Measurements from ENCODE around the gene CD4.

CD4 gene

GRCh38 chr12:6817662-6818157, 28.4 kb downstream of the CD4 start:
- no peak for DNase-seq

DNA sequence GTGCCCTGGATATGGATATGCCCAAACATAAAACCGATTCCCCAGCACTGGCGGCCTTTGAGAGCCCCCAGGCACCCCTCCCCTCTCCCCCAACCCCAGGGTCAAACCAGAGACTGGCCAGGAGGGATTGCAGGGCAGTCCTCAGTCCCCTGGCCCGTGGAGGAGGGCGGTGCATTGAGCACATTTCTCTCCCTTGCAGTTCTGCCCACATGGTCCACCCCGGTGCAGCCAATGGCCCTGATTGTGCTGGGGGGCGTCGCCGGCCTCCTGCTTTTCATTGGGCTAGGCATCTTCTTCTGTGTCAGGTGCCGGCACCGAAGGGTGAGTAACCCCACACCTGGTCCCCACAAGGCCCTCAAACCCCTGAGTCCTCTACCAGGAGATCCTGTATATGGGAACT, 28.9 kb downstream of the CD4 start:
- no peak for DNase-seq

- no peak for DNase-seq
Measured at GRCh38 chr12:6818645-6819044, 29.3 kb downstream of the CD4 start.

DNA sequence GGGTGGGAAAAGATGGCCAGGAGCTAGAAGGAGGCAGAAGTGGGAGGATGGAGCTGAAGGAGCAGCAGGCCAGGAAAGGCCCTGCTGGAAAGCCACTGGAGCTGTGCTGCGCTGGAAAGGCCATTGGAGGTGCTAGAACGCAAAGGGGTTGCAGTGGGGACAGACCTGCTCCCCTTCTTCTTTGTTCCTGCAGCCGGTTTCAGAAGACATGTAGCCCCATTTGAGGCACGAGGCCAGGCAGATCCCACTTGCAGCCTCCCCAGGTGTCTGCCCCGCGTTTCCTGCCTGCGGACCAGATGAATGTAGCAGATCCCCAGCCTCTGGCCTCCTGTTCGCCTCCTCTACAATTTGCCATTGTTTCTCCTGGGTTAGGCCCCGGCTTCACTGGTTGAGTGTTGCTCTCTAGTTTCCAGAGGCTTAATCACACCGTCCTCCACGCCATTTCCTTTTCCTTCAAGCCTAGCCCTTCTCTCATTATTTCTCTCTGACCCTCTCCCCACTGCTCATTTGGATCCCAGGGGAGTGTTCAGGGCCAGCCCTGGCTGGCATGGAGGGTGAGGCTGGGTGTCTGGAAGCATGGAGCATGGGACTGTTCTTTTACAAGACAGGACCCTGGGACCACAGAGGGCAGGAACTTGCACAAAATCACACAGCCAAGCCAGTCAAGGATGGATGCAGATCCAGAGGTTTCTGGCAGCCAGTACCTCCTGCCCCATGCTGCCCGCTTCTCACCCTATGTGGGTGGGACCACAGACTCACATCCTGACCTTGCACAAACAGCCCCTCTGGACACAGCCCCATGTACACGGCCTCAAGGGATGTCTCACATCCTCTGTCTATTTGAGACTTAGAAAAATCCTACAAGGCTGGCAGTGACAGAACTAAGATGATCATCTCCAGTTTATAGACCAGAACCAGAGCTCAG, 30.0 kb downstream of the CD4 start:
- no peak for DNase-seq

- no peak for DNase-seq
Measured at GRCh38 chr12:6820166-6820565, 30.8 kb downstream of the CD4 start.

GRCh38 chr12:6821591-6822425, 32.5 kb downstream of the CD4 start, which contains the start of gene GPR162:
Gene GPR162 (plus strand): TSS chr12:6821821. CDS start chr12:6823899, 2,078 bp downstream.
- DNase-seq = no peak

DNA sequence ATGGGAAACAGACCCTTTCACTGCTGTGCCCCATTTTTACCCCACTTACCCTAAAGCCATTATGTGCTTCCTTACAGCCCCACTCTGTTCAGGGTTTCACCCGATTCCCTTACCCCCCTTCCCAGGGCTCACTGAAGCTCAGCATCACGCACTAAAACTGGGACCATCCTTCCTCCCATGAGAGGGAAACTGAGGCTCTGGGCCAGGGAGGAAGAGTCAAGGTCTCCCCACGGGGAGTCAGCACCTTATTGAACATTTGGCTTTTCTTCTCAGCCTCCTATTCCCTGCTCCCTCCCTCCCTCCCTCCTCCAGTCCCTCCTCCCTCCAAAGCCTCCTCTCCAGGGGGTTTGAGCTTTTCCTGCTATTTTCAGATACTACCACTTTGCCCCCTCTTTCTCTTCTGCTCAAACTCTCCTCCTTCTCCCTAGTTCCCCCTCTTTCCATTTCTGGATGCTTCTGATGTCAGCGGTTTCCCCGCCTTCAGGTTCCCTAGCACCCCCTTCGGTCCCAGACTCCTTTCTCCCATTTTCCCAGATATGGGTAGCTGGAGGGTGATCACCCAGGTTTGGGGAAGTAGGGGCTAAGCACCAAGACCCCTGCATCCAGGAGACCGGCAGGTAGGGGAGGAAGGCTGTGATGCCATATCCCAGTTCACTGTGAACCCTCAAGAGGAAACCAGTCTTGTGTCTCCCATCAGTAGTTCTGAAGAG, 33.3 kb downstream of the CD4 start:
- DNase-seq = no peak

GRCh38 chr12:6823182-6824084, 34.1 kb downstream of the CD4 start:
- DNase-seq = no peak

DNA sequence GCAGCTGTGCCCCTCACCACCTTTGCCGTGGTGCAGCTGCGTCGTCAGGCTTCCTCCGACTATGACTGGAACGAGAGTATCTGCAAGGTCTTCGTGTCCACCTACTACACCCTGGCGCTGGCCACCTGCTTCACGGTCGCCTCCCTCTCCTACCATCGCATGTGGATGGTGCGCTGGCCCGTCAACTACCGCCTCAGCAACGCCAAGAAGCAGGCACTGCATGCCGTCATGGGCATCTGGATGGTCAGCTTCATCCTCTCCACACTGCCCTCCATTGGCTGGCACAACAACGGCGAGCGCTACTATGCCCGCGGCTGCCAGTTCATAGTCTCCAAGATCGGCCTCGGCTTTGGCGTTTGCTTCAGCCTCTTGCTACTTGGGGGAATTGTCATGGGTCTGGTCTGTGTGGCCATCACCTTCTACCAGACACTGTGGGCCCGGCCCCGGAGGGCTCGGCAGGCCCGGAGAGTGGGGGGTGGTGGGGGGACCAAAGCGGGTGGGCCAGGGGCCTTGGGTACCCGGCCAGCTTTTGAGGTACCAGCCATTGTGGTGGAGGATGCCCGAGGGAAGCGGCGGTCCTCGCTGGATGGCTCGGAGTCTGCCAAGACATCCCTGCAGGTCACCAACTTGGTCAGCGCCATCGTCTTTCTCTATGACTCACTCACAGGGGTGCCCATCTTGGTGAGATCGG, 34.9 kb downstream of the CD4 start:
- no peak for DNase-seq

- DNase-seq = no peak
Measured at GRCh38 chr12:6824901-6825381, 35.6 kb downstream of the CD4 start.

DNA sequence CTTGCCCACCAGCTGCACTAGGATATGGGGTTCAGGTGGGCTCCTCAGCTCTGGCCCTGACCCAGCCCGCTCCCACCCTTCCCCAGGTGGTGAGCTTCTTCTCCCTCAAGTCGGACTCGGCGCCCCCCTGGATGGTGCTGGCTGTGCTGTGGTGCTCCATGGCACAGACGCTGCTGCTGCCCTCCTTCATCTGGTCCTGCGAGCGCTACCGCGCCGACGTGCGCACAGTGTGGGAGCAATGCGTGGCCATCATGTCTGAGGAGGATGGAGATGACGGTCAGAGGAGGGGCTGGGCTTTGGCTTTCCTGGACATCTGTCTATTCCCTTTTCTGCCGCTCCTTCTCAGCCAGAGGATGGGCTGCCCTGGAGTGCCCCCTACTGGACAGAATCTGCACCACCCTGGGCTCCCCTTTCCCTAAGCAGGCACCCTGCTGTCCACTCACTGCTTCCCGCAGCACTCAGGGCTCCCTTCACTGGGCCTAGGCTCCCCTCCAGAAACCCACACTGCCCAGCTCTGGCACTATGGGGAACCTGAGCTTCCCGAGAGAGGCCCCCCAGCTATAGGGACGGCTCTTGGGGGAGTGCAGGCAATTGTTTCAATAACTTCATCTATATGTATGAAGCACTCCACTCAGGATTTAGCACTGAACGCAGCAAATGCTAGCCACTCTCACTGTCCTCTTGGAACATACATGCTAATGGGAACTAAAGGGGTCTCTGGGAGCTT, 36.2 kb downstream of the CD4 start:
- DNase-seq = peak; percentile 80

DNA sequence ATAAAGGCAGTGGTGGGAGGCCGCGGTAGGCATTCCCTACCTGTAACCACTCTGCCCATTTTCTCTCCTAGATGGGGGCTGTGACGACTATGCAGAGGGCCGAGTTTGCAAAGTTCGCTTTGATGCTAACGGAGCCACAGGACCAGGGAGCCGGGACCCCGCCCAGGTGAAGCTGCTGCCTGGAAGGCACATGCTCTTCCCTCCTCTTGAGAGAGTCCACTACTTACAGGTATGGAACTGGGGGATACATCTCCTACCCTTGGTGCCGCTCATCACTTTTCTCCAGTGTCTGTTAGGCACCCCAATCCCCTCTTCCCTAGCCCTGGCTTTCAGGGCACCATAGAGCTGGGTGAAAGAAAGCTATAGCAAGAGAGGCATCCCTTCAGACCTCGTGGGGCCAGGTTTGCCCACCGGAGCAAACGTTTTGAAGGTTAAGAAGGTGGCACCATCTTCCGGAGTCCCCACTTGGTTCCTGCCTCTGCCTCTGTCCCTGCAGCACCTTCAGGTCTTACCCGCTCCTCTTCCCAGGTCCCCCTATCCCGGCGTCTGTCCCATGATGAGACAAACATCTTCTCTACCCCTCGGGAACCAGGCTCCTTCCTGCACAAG, 36.9 kb downstream of the CD4 start:
- no peak for DNase-seq

DNA sequence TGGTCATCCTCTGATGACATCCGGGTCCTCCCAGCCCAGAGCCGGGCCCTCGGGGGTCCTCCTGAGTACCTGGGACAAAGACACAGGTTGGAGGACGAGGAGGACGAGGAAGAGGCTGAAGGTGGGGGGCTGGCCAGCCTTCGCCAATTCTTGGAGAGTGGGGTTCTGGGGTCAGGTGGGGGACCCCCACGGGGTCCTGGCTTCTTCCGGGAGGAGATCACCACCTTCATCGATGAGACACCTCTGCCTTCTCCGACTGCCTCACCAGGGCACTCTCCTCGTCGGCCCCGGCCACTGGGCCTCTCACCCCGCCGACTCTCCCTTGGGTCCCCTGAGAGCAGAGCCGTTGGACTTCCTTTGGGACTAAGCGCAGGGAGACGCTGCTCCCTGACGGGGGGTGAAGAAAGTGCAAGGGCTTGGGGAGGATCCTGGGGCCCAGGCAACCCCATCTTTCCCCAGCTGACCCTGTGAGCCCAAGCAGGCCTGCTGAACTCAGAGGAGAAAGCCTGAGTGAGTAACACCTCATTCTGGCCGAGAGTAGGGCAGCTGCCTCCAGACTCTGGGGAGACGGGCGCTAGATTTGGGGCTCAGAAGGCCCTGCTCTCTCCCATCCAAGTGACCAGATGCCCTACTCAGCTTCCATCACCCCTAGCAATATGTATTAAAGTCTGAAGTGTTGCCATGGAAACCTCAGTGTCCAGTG, 37.6 kb downstream of the CD4 start:
- DNase-seq = no peak

- peak; percentile 48 for DNase-seq
Measured at GRCh38 chr12:6827437-6827911, 38.1 kb downstream of the CD4 start.

GRCh38 chr12:6827982-6828780, 38.9 kb downstream of the CD4 start, which contains the start of gene P3H3:
Gene P3H3 (plus strand): TSS chr12:6828407. CDS start chr12:6828441, 34 bp downstream.
- DNase-seq = no peak

DNA sequence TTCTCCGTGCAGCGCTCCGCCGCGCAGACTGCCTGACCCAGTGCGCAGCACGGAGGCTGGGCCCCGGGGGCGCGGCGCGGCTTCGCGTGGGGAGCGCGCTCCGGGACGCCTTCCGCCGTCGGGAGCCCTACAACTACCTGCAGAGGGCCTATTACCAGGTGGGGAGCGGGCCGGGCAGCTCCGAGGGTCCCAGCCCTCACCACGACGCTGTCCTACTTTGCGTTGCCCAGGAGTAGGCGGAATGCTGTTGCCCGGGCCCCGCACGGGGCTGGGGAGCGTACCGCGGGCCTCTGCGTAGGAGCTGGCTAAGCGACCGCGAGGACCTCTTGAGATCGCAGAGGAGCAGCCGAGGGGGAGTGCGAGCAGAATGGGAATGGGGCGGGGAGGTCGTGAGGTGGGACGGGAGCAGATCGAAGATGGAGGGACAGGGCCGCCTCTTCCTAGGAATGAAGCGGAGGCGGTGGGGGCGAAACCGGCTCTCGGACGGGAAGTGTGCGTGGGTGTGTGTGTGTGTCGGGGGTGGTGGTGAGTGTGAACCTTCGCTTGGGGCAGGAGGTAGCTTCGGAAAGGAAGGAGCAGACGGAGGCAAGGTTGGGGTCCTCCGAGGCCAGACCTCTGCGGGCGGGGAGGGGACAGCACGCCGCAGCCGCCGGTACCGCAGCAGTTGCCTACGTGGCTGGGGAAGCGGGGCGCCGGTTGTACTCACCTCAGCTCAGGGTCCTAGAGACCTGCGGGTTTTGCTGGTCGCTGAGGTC, 39.6 kb downstream of the CD4 start:
- DNase-seq = peak; percentile 55

DNA sequence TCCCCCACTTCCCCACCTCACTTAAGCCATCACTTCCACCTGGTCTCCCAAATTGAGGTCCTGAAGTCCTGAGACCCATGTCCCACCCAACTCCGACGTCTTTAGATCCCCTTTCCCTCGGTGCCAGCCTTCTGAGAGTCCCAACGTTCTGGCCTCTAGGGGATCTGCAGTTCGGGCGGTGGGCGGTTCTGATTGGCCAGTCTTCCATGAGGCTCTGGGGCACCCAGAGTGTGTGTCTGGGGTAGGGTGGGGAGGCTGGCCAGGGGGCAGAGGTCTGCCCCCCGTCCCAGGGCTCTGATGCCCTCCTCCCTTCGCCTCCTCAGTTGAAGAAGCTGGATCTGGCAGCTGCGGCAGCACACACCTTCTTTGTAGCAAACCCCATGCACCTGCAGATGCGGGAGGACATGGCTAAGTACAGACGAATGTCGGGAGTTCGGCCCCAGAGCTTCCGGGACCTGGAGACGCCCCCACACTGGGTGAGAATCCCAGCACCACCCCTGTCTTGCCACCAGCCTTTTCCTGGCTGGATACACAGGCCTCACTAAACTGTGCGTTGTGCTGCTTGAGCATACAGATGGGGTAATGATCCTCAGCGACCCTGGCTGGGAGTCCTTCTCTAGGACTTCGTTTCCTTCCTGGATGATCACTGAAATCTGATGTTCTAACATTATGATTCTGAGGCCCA, 40.4 kb downstream of the CD4 start:
- DNase-seq = no peak
